ENCODE measurements around the gene FAN1.

DNA sequence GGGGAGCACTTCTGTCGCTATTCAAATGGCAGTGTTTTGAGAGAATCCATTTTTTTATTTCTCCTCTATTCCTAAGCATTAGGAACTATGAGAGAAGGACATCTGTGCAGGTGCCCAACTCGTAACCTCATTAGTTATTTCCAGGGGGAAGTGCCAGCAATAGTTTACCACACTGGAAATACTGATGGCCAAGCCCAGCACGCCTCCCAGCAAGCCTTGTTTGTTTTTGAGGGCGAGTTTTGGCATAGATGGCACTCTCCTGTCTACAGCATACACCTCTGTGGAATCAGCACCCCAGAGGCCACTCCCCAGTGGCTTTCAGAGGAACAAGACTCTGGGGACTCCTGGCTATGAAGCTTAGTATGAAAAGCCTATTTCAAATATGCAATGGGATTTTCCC, 36.6 kb downstream of the FAN1 start:
- TF ChIP-seq POLR2AphosphoS5 (IDR thresholded peaks at IDR 0.05; ENCODE audit: low read depth, low read length) (no peak), POLR2A (IDR thresholded peaks at IDR 0.05; ENCODE audit: low read depth, low read length) (no peak)

Measured in GM12892 (cell line).